GM23338 (cell line): ENCODE data around the gene KIAA1217. TPM values are rescaled to one million over a fixed set of nuclear protein-coding genes. Genes with fewer than 3 reads are reported as not detected.

Source experiments
- ATAC-seq: fragments of 200-7000 bp; cut with Tn5 transposase; 3 replicates; pipeline ENCODE4 v1.9.1; 2020
- DNase-seq: peaks from one replicate; pipeline ENCODE4 v3.0.0-alpha.2; 2015; ENCODE audit warnings: low spot score
- H2AFZ ChIP-seq: fragments of 200-600 bp; sonication (generic); 2 replicates; pipeline ENCODE4 v1.8.0; 2016; ENCODE audit warnings: antibody characterized with exemption, mild to moderate bottlenecking, moderate library complexity
- H3F3A ChIP-seq: fragments of 200-600 bp; sonication (generic); replicated peaks from 2 replicates; pipeline ENCODE4 v1.8.0; 2017; ENCODE audit warnings: antibody characterized with exemption, mixed run types, low read depth
- H3K27ac ChIP-seq: fragments of 200-600 bp; sonication (generic); 2 replicates; pipeline ENCODE4 v1.6.1; 2016; ENCODE audit warnings: low read depth
- H3K27me3 ChIP-seq: fragments of 200-600 bp; sonication (generic); 2 replicates; pipeline ENCODE4 v1.8.0; 2016; ENCODE audit warnings: mild to moderate bottlenecking, mixed run types, moderate library complexity; ENCODE audit not compliant: insufficient read depth
- H3K36me3 ChIP-seq: fragments of 200-600 bp; sonication (generic); 2 replicates; pipeline ENCODE4 v1.8.0; 2016; ENCODE audit warnings: mild to moderate bottlenecking; ENCODE audit not compliant: insufficient read depth
- H3K4me1 ChIP-seq: fragments of 200-600 bp; sonication (generic); 2 replicates; pipeline ENCODE4 v1.8.0; 2016; ENCODE audit warnings: mild to moderate bottlenecking, moderate library complexity; ENCODE audit not compliant: insufficient read depth
- H3K4me2 ChIP-seq: fragments of 200-600 bp; sonication (generic); 2 replicates; pipeline ENCODE4 v1.7.1; 2017; ENCODE audit warnings: mixed run types
- H3K4me3 ChIP-seq: fragments of 200-600 bp; sonication (generic); 2 replicates; pipeline ENCODE4 v1.6.1; 2016; ENCODE audit warnings: mixed run types
- H3K79me2 ChIP-seq: fragments of 200-600 bp; sonication (generic); replicated peaks from 2 replicates; pipeline ENCODE4 v1.8.0; 2017; ENCODE audit warnings: mild to moderate bottlenecking; ENCODE audit not compliant: insufficient read depth
- H3K9me2 ChIP-seq: fragments of 200-600 bp; sonication (generic); 2 replicates; pipeline ENCODE4 v1.8.0; 2017; ENCODE audit not compliant: insufficient read depth
- H4K20me1 ChIP-seq: fragments of 200-600 bp; sonication (generic); replicated peaks from 2 replicates; pipeline ENCODE4 v1.8.0; 2017; ENCODE audit warnings: mild to moderate bottlenecking; ENCODE audit not compliant: insufficient read depth
- H3K27ac Mint-ChIP-seq: 2 replicates; pipeline ENCODE4 v1.8.0; 2020; ENCODE audit warnings: inconsistent platforms, mild to moderate bottlenecking, moderate library complexity, mixed read lengths
- H3K27me3 Mint-ChIP-seq: 3 replicates; pipeline ENCODE4 v1.8.0; 2022; ENCODE audit warnings: low read depth, mild to moderate bottlenecking, moderate library complexity, mixed read lengths, inconsistent platforms; ENCODE audit not compliant: insufficient read depth, poor library complexity
- H3K36me3 Mint-ChIP-seq: 3 replicates; pipeline ENCODE4 v1.8.0; 2021; ENCODE audit warnings: low read depth, mild to moderate bottlenecking, inconsistent platforms, moderate library complexity, mixed read lengths
- H3K4me1 Mint-ChIP-seq: 3 replicates; pipeline ENCODE4 v1.8.0; 2020; ENCODE audit warnings: mild to moderate bottlenecking, inconsistent platforms, mixed read lengths
- H3K4me3 Mint-ChIP-seq: 3 replicates; pipeline ENCODE4 v1.8.0; 2021; ENCODE audit warnings: moderate library complexity, mild to moderate bottlenecking, inconsistent platforms, mixed read lengths
- H3K9me3 Mint-ChIP-seq: 3 replicates; pipeline ENCODE4 v1.8.0; 2020; ENCODE audit warnings: moderate library complexity, mild to moderate bottlenecking, inconsistent platforms, mixed read lengths
- CREB1 ChIP-seq: fragments of 250-450 bp; sonication (Bioruptor Pico); IDR thresholded peaks from 2 replicates; pipeline ENCODE4 v1.5.0; 2020; ENCODE audit warnings: low read depth, mild to moderate bottlenecking, moderate library complexity
- ETS1 ChIP-seq: IDR thresholded peaks from 2 replicates; pipeline ENCODE4 v1.6.1; 2016; ENCODE audit warnings: antibody characterized with exemption
- EZH2phosphoT487 ChIP-seq: fragments of 200-600 bp; sonication (generic); IDR thresholded peaks from one replicate; pipeline ENCODE4 v1.8.1; 2018; ENCODE audit warnings: antibody characterized with exemption; ENCODE audit not compliant: unreplicated experiment
- JUNB ChIP-seq: IDR thresholded peaks from one replicate; pipeline ENCODE4 v1.6.1; 2016; ENCODE audit warnings: antibody characterized with exemption; ENCODE audit not compliant: unreplicated experiment
- NANOG ChIP-seq: IDR thresholded peaks from 2 replicates; pipeline ENCODE4 v1.6.1; 2016; ENCODE audit warnings: antibody characterized with exemption, borderline replicate concordance
- STAT1 ChIP-seq: IDR thresholded peaks from one replicate; pipeline ENCODE4 v1.6.1; 2016; ENCODE audit warnings: antibody characterized with exemption; ENCODE audit not compliant: unreplicated experiment
- ZNF331 ChIP-seq: fragments of 250-450 bp; sonication (Bioruptor Pico); IDR thresholded peaks from 2 replicates; pipeline ENCODE4 v1.5.0; 2020; ENCODE audit warnings: low read depth, mild to moderate bottlenecking, moderate library complexity
- ZNF462 ChIP-seq: fragments of 250-450 bp; sonication (Bioruptor Pico); IDR thresholded peaks from 2 replicates; pipeline ENCODE4 v1.5.0; 2020; ENCODE audit warnings: mild to moderate bottlenecking, moderate library complexity
- polyA plus RNA-seq: library from polyadenylated mRNA; unstranded; fragments of >200 nt; fragmentation: Nextera tagmentation; extraction: Ambion mirVana; gene quantifications from 2 replicates; pipeline ENCODE4 v1.2.1, GENCODE V29; 2016
- total RNA-seq: library from RNA; depleted of rRNA; stranded (reverse); fragments of >200 nt; shearing (Covaris generic); gene quantifications from 2 replicates; pipeline ENCODE4 v1.2.3, GENCODE V29; 2014
- TF ChIP-seq, protein P1 (sequence below), 2 experiments: fragments of 200-600 bp in 1 of 2; sonication (generic) in 1 of 2; conservative IDR thresholded peaks; 2 replicates each; pipeline versions ENCODE4 v1.5.1 to v1.6.1; 2016 to 2017; ENCODE audit warnings: antibody characterized with exemption in 2 of 2, low read depth in 2 of 2, mild to moderate bottlenecking in 2 of 2, moderate library complexity in 1 of 2
- TF ChIP-seq, protein P2 (sequence below): IDR thresholded peaks from one replicate; pipeline ENCODE4 v1.6.1; 2018; ENCODE audit warnings: antibody characterized with exemption; ENCODE audit not compliant: unreplicated experiment

Gene KIAA1217
- total and polyA plus RNA-seq, 2 experiments from 2014 or later, result 6.4 to 9.1 TPM

- TF ChIP-seq ETS1 (no peak), STAT1 (no peak), EZH2phosphoT487 (no peak), NANOG (no peak)
- TF ChIP-seq, protein P1, sequence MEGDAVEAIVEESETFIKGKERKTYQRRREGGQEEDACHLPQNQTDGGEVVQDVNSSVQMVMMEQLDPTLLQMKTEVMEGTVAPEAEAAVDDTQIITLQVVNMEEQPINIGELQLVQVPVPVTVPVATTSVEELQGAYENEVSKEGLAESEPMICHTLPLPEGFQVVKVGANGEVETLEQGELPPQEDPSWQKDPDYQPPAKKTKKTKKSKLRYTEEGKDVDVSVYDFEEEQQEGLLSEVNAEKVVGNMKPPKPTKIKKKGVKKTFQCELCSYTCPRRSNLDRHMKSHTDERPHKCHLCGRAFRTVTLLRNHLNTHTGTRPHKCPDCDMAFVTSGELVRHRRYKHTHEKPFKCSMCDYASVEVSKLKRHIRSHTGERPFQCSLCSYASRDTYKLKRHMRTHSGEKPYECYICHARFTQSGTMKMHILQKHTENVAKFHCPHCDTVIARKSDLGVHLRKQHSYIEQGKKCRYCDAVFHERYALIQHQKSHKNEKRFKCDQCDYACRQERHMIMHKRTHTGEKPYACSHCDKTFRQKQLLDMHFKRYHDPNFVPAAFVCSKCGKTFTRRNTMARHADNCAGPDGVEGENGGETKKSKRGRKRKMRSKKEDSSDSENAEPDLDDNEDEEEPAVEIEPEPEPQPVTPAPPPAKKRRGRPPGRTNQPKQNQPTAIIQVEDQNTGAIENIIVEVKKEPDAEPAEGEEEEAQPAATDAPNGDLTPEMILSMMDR (conservative IDR thresholded peaks at IDR 0.05; ENCODE audit: low read depth in 2 of 2), result no peak
These were observed 285.8 kb downstream of the KIAA1217 start (continued) for GRCh38 chr10:24494777-24495176.

DNA sequence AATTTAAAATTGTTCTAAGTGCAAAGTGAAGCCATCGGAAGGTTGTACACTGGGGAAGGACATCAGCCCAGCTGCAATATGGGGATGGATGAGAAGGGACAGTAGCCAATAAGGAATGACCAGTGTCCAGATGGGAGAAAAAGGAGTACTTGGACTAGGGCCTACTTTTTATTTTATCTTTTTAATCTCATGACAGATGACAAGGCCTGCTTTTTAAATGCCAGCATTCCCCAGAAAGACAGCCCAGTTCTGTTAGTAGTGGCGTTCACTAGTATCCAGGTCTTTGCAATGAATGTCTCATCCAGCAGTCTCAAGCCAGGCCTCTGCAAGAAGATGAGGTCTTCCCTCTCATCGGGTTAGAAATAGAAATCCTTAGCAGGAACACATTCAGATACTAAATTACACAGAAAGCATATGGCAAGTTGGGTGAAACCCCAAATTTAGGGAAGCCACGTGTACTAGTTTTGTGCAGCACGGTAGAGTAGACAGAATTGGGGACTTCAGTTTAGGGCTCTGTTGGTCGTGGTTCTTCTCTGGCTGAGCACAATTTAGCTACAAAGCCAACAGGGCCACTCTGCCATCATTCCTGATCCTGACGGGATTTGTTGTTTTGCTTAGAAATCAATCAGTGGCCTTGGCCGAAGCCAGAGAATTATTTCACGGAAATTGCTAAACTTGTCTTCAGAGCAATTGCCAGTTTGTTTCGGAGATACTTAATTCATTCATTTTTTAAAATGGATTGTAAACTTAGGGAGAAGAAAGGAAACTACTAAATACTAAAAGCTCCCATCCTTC lies 286.9 kb downstream of the KIAA1217 start:
- no peak overlapping the region for H3K27ac ChIP-seq
- H3K27ac Mint-ChIP-seq, result 0 out of 2 replicates have a peak overlapping the region, but pooled peaks have one; percentile 22
- TF ChIP-seq JUNB (no peak), ZNF331 (CRISPR knock-in tag) (no peak), ZNF462 (no peak), CREB1 (CRISPR knock-in tag) (no peak), ETS1 (no peak), NANOG (no peak)
- TF ChIP-seq, protein P2, sequence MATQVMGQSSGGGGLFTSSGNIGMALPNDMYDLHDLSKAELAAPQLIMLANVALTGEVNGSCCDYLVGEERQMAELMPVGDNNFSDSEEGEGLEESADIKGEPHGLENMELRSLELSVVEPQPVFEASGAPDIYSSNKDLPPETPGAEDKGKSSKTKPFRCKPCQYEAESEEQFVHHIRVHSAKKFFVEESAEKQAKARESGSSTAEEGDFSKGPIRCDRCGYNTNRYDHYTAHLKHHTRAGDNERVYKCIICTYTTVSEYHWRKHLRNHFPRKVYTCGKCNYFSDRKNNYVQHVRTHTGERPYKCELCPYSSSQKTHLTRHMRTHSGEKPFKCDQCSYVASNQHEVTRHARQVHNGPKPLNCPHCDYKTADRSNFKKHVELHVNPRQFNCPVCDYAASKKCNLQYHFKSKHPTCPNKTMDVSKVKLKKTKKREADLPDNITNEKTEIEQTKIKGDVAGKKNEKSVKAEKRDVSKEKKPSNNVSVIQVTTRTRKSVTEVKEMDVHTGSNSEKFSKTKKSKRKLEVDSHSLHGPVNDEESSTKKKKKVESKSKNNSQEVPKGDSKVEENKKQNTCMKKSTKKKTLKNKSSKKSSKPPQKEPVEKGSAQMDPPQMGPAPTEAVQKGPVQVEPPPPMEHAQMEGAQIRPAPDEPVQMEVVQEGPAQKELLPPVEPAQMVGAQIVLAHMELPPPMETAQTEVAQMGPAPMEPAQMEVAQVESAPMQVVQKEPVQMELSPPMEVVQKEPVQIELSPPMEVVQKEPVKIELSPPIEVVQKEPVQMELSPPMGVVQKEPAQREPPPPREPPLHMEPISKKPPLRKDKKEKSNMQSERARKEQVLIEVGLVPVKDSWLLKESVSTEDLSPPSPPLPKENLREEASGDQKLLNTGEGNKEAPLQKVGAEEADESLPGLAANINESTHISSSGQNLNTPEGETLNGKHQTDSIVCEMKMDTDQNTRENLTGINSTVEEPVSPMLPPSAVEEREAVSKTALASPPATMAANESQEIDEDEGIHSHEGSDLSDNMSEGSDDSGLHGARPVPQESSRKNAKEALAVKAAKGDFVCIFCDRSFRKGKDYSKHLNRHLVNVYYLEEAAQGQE, result no peak

More for the DNA sequence above, 286.9 kb downstream of the KIAA1217 start:
- no peak for DNase-seq
- Histone ChIP-seq H3K79me2 (no peaks in the 10 kb centered on the region), H3K4me3 (no peak overlapping the region), H3K4me1 (peaks cover 6% of the 10 kb centered on the region), H3K27me3 (no peaks in the 10 kb centered on the region), H3K9me2 (no peaks in the 10 kb centered on the region), H3K36me3 (no peaks in the 10 kb centered on the region), H4K20me1 (no peaks in the 10 kb centered on the region), H3F3A (no peaks in the 10 kb centered on the region), H2AFZ (no peak overlapping the region), H3K4me2 (no peak overlapping the region)
- no peak for ATAC-seq
- H3K4me1 Mint-ChIP-seq, result peaks cover 18% of the 10 kb centered on the region
- no peak overlapping the region for H3K4me3 Mint-ChIP-seq
- H3K36me3 Mint-ChIP-seq, result no peaks in the 10 kb centered on the region; the same call in 2 of the 3 replicates
- no peaks in the 10 kb centered on the region for H3K27me3 Mint-ChIP-seq
- no peaks in the 10 kb centered on the region for H3K9me3 Mint-ChIP-seq
